Measurements from ENCODE around the gene SPDYA. TPM values are rescaled to one million over a fixed set of nuclear protein-coding genes. Genes with fewer than 3 reads are reported as not detected.

SPDYA gene
- total and polyA plus RNA-seq, 2 of the 13 experiments (the other 11 are each of a cell fraction or from before 2014, with no cell fraction given) = 0.32 to 0.75 TPM

DNA sequence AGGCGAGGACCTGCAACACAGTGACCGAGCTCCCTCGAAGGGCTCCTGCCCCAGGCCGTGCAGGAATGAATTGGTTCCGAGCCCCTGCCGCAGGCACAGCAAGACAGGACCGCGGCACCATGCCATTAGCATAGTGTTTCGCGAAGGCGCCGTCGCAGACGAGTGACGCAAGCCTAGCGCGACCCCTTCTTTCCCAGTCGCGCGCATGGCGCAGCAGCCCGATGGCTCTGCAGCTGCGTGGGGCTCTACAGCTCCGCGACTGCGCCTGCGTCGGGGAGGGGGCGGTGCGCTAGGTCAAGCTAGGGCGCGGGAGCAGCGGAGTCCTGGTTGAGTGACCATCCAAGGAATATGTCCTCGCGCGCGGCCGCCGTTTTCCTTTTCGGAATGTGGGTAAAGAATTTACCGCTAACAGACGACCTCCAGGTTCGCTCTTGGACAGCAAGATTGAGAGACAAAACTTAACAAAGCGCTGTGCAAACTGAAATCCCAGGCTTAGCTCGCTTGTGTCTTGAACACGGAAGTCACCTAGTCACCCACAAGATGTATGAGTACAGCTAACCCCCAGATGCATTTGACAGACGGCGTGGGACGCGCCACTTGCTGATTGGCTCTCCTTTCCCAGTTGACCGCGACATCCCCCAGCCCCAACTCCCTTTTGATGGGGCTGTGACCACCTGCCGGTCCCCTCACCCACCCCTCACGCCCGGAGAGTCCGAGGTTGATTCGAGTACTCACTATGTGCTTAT is 59.7 kb downstream of the SPDYA start, which contains the start of gene TRMT61B (continued):
- TF ChIP-seq, protein P1, sequence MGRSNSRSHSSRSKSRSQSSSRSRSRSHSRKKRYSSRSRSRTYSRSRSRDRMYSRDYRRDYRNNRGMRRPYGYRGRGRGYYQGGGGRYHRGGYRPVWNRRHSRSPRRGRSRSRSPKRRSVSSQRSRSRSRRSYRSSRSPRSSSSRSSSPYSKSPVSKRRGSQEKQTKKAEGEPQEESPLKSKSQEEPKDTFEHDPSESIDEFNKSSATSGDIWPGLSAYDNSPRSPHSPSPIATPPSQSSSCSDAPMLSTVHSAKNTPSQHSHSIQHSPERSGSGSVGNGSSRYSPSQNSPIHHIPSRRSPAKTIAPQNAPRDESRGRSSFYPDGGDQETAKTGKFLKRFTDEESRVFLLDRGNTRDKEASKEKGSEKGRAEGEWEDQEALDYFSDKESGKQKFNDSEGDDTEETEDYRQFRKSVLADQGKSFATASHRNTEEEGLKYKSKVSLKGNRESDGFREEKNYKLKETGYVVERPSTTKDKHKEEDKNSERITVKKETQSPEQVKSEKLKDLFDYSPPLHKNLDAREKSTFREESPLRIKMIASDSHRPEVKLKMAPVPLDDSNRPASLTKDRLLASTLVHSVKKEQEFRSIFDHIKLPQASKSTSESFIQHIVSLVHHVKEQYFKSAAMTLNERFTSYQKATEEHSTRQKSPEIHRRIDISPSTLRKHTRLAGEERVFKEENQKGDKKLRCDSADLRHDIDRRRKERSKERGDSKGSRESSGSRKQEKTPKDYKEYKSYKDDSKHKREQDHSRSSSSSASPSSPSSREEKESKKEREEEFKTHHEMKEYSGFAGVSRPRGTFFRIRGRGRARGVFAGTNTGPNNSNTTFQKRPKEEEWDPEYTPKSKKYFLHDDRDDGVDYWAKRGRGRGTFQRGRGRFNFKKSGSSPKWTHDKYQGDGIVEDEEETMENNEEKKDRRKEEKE (IDR thresholded peaks at IDR 0.05) = no peak
- TF ChIP-seq ZSCAN22 (CRISPR knock-in tag; IDR thresholded peaks at IDR 0.05) (0 out of 2 replicates have a peak, but pooled peaks have one; percentile 25), ZSCAN31 (CRISPR knock-in tag; IDR thresholded peaks at IDR 0.05; ENCODE audit: low read depth) (peak; percentile 97), NCOR1 (IDR thresholded peaks at IDR 0.05; ENCODE audit: borderline replicate concordance, low read length) (no peak; the same call in 1 of the 2 replicates), ZNF766 (CRISPR knock-in tag; IDR thresholded peaks at IDR 0.05; ENCODE audit: borderline replicate concordance) (peak; percentile 97), SRY (CRISPR knock-in tag; IDR thresholded peaks at IDR 0.05) (peak; percentile 91), ZBTB42 (CRISPR knock-in tag; IDR thresholded peaks at IDR 0.05) (no peak), KMT2A (CRISPR knock-in tag; IDR thresholded peaks at IDR 0.05) (peak; percentile 100), SMAD3 (CRISPR knock-in tag; IDR thresholded peaks at IDR 0.05) (peak; percentile 92), RBM39 (IDR thresholded peaks at IDR 0.05; ENCODE audit: low read depth, low read length, poor library complexity, severe bottlenecking) (peak; percentile 63), SMC3 (IDR thresholded peaks at IDR 0.05; ENCODE audit: low read length) (no peak), FLYWCH1 (CRISPR knock-in tag; IDR thresholded peaks at IDR 0.05) (no peak; the same call in 1 of the 2 replicates), CCAR2 (optimal IDR thresholded peaks at IDR 0.05; ENCODE audit: low read depth, low read length) (no peak), ZNF253 (CRISPR knock-in tag; IDR thresholded peaks at IDR 0.05; ENCODE audit: borderline replicate concordance) (0 out of 2 replicates have a peak, but pooled peaks have one; percentile 37), MYC (CRISPR knock-in tag; IDR thresholded peaks at IDR 0.05; ENCODE audit: borderline replicate concordance) (peak; percentile 100), RAD51 (IDR thresholded peaks at IDR 0.05; ENCODE audit: borderline replicate concordance) (no peak)
- TF ChIP-seq, protein P2, sequence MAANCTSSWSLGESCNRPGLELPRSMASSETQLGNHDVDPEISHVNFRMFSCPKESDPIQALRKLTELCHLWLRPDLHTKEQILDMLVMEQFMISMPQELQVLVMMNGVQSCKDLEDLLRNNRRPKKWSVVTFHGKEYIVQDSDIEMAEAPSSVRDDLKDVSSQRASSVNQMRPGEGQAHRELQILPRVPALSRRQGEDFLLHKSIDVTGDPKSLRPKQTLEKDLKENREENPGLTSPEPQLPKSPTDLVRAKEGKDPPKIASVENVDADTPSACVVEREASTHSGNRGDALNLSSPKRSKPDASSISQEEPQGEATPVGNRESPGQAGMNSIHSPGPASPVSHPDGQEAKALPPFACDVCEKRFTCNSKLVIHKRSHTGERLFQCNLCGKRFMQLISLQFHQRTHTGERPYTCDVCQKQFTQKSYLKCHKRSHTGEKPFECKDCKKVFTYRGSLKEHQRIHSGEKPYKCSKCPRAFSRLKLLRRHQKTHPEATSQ (CRISPR knock-in tag; IDR thresholded peaks at IDR 0.05; ENCODE audit: borderline replicate concordance) = no peak; the same call in 1 of the 2 replicates
- TF ChIP-seq, protein P3, sequence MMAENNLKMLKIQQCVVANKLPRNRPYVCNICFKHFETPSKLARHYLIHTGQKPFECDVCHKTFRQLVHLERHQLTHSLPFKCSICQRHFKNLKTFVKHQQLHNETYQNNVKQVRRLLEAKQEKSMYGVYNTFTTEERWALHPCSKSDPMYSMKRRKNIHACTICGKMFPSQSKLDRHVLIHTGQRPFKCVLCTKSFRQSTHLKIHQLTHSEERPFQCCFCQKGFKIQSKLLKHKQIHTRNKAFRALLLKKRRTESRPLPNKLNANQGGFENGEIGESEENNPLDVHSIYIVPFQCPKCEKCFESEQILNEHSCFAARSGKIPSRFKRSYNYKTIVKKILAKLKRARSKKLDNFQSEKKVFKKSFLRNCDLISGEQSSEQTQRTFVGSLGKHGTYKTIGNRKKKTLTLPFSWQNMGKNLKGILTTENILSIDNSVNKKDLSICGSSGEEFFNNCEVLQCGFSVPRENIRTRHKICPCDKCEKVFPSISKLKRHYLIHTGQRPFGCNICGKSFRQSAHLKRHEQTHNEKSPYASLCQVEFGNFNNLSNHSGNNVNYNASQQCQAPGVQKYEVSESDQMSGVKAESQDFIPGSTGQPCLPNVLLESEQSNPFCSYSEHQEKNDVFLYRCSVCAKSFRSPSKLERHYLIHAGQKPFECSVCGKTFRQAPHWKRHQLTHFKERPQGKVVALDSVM (CRISPR knock-in tag; IDR thresholded peaks at IDR 0.05) = 0 out of 2 replicates have a peak, but pooled peaks have one; percentile 27
- TF ChIP-seq, protein P4, sequence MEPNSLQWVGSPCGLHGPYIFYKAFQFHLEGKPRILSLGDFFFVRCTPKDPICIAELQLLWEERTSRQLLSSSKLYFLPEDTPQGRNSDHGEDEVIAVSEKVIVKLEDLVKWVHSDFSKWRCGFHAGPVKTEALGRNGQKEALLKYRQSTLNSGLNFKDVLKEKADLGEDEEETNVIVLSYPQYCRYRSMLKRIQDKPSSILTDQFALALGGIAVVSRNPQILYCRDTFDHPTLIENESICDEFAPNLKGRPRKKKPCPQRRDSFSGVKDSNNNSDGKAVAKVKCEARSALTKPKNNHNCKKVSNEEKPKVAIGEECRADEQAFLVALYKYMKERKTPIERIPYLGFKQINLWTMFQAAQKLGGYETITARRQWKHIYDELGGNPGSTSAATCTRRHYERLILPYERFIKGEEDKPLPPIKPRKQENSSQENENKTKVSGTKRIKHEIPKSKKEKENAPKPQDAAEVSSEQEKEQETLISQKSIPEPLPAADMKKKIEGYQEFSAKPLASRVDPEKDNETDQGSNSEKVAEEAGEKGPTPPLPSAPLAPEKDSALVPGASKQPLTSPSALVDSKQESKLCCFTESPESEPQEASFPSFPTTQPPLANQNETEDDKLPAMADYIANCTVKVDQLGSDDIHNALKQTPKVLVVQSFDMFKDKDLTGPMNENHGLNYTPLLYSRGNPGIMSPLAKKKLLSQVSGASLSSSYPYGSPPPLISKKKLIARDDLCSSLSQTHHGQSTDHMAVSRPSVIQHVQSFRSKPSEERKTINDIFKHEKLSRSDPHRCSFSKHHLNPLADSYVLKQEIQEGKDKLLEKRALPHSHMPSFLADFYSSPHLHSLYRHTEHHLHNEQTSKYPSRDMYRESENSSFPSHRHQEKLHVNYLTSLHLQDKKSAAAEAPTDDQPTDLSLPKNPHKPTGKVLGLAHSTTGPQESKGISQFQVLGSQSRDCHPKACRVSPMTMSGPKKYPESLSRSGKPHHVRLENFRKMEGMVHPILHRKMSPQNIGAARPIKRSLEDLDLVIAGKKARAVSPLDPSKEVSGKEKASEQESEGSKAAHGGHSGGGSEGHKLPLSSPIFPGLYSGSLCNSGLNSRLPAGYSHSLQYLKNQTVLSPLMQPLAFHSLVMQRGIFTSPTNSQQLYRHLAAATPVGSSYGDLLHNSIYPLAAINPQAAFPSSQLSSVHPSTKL (CRISPR knock-in tag; IDR thresholded peaks at IDR 0.05) = peak; percentile 83

Measured in HepG2 (cell line).